Kidney capillary endothelial cell (primary cell): ENCODE results near the gene RIMS4.
"Not testable (repeated sequence)": the region's sequence is repeated elsewhere in the genome, so short reads cannot be mapped to it uniquely, and the experiment has no call there.

Source experiments
- DNase-seq: peaks from one replicate; pipeline ENCODE4 v3.0.0-alpha.2; 2018; ENCODE audit warnings: low spot score

Gene RIMS4

GRCh38 chr20:44830523-44830922 is 20.2 kb upstream of the RIMS4 start:
- DNase-seq, result no peak

- DNase-seq, result no peak
Observed at GRCh38 chr20:44829688-44830087, 19.3 kb upstream of the RIMS4 start.

GRCh38 chr20:44828640-44829039 is 18.3 kb upstream of the RIMS4 start:
- no peak for DNase-seq

GRCh38 chr20:44827401-44827800 is 17.1 kb upstream of the RIMS4 start:
- no peak for DNase-seq

GRCh38 chr20:44821576-44821975 is 11.2 kb upstream of the RIMS4 start:
- not testable (repeated sequence) for DNase-seq

GRCh38 chr20:44819936-44820335 is 9.6 kb upstream of the RIMS4 start:
- no peak for DNase-seq

- DNase-seq, result no peak
Observed at GRCh38 chr20:44817143-44817910, 7.0 kb upstream of the RIMS4 start.

- no peak for DNase-seq
Observed at GRCh38 chr20:44814937-44815336, 4.6 kb upstream of the RIMS4 start.

- DNase-seq, result no peak
Observed at GRCh38 chr20:44811150-44811685, 872 bp upstream of the RIMS4 start.

GRCh38 chr20:44810061-44810390 is 320 bp downstream of the RIMS4 start:
- DNase-seq, result no peak

GRCh38 chr20:44809380-44810060 is 826 bp downstream of the RIMS4 start:
- no peak for DNase-seq

GRCh38 chr20:44807684-44808056 is 2.7 kb downstream of the RIMS4 start:
- no peak for DNase-seq

GRCh38 chr20:44807051-44807683 is 3.2 kb downstream of the RIMS4 start:
- no peak for DNase-seq

GRCh38 chr20:44805979-44806620 is 4.2 kb downstream of the RIMS4 start:
- no peak for DNase-seq

GRCh38 chr20:44805335-44805978 is 4.9 kb downstream of the RIMS4 start:
- DNase-seq, result no peak

GRCh38 chr20:44803383-44803941 is 6.9 kb downstream of the RIMS4 start:
- no peak for DNase-seq

- DNase-seq, result no peak
Observed at GRCh38 chr20:44802702-44803101, 7.6 kb downstream of the RIMS4 start.

- DNase-seq, result no peak
Observed at GRCh38 chr20:44800391-44801046, 9.8 kb downstream of the RIMS4 start.

GRCh38 chr20:44799691-44800090 is 10.7 kb downstream of the RIMS4 start:
- DNase-seq, result no peak

- DNase-seq, result no peak
Observed at GRCh38 chr20:44796758-44797457, 13.4 kb downstream of the RIMS4 start.

- no peak for DNase-seq
Observed at GRCh38 chr20:44796311-44796710, 14.0 kb downstream of the RIMS4 start.
